T-helper 2 cell treated with Interferon-gamma antibody and Interleukin-4, amounts not matched to agents 100 ng/mL and 5 ng/mL, for 36 hours (primary cell): ENCODE data around the gene RAG2. TPM values are rescaled to one million over a fixed set of nuclear protein-coding genes. Genes with fewer than 3 reads are reported as not detected.

Experiments used
- intact Hi-C: fragments of 100-400 bp; cut with micrococcal nuclease; formaldehyde crosslinking; loops from one replicate; pipeline ENCODE4 v1.15.1; 2023
- total RNA-seq: library from RNA; stranded (reverse); gene quantifications from 2 replicates; pipeline ENCODE4 v1.2.3, GENCODE V29; 2022

The RAG2 gene
- total RNA-seq: not detected in 2 replicates

DNA sequence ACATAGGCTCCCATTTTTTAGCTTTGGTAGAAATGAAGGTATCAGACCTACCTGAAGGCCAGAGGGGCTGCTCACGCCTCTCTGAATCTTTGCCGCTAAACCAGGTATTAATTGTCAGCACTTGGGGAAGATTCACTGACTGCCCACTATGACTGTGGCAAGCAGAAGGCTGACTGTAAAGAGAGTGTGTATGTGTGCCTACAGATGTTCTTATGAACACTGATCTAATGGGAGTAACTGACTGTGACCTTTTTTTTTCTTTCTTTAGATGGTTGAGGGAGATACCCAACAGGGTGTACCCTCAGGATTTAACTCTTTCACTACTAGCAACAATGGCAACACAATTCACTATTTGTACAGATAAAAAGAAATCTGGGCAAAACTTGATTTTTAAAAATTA is at the start of gene RAG2:
Gene RAG2 (minus strand): TSS at position 186 of the 400 bp plus-strand sequence. CDS start 4,068 bp downstream, outside the sequence.
- intact Hi-C loops: no loop called here

- intact Hi-C loops: no loop called here
These were observed 40.5 kb upstream of the RAG2 start for GRCh38 chr11:36638556-36638955.

- intact Hi-C loops: no loop called here
These were observed 37.2 kb upstream of the RAG2 start for GRCh38 chr11:36635066-36635862.

GRCh38 chr11:36631774-36632173 is 33.7 kb upstream of the RAG2 start:
- intact Hi-C loops: no loop called here

DNA sequence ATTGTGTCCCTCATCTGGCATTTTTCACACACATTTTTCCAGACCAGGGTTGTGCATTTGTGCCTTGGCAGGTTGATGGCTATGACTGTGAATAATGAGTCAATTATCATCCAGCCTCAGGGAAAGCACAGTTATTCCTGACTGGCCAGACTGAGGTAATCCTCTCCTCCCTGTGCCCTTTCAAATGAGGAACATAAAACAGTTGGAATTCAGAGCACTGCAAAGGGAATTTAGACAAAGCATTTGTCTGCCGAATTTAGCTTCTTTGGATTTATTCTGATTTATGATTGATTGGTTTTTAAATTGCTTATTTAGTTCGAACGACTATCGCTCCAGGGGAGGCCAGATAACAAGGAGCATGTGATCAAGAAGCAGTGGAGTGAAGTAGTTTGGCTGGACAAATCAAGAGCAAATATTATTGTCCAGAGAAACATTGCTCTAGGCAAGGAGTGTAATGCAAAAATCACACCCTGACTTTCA is 30.8 kb upstream of the RAG2 start:
- intact Hi-C loops: no loop called here

- intact Hi-C loops: no loop called here
These were observed 30.1 kb upstream of the RAG2 start for GRCh38 chr11:36628141-36628540.

GRCh38 chr11:36627471-36627870 is 29.4 kb upstream of the RAG2 start:
- intact Hi-C loops: no loop called here

DNA sequence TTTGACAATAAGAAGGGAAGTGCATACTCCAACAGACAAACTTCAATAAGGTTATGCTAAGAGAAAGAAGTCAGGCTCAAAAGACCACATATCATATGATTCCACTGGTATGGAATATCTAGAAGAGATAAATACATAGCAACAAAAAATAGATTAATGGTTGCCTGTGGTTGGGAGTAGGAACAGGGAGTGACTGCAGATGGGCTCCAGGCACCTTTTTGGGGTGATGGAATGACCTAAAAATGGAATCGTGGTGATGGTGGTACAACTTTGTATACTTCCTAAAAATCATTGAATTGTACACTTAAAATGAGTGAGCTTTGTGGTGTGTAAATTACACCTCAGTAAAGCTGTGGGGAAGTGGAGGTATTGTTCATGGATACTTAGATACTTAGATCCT is 29.0 kb upstream of the RAG2 start:
- intact Hi-C loops: no loop called here

DNA sequence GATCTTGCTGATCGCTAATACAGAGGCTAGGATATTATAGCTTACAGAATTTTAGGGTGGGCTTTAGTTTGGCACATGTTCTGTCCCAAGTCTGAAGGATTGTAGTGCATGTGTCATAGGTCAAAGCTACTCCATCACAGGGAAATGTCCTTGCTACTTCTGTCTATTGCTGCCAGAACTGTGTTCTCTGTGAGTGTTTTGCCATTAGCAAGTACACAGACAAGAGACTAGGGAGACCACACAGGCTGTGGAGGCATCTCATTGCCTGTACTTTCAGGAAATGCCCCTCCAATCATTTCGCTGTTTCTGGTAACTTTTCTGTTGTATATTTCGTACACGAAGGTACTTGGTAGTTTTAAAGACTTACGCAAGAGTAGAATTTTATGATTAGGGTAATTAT is 25.5 kb upstream of the RAG2 start:
- intact Hi-C loops: no loop called here

DNA sequence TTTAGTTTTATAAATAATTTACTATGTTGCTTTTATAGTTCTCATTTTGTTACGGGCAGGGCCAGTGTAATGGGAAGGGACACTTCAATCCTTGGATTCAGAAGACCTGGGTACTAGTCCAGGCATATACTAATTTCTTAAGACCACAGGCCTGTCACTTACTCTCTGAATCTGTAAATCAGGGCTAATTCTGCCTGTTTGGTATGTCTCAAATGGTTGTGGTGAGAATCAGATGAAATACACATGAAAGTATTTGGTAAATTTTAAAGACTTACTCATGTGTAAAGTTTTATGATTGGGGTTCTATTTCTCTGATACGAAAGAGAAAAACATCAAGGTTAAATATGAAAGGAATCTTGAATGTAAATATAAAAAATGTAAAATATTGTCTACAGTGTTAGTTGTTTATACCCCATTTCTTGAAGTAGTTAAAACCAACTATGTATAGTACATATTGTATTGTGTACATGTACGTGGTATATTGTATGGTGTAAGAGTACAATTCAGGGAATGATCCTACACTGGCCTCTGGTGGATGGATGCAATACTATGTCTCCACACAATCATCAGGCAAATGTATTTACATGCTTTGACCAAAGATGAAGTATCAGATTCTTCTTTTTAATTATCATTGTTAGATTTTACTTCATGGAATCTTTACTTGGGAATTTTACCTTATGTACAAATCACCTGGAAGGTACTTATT is 24.5 kb upstream of the RAG2 start:
- intact Hi-C loops: loop anchor here (1.0 kb wide), 1 partner anchor 58 kb away; no protein-coding TSS in a partner anchor

GRCh38 chr11:36620246-36620645 is 22.2 kb upstream of the RAG2 start:
- intact Hi-C loops: no loop called here

- intact Hi-C loops: no loop called here
These were observed 21.5 kb upstream of the RAG2 start for GRCh38 chr11:36619502-36619901.

- intact Hi-C loops: no loop called here
These were observed 20.5 kb upstream of the RAG2 start for GRCh38 chr11:36618363-36619047.

DNA sequence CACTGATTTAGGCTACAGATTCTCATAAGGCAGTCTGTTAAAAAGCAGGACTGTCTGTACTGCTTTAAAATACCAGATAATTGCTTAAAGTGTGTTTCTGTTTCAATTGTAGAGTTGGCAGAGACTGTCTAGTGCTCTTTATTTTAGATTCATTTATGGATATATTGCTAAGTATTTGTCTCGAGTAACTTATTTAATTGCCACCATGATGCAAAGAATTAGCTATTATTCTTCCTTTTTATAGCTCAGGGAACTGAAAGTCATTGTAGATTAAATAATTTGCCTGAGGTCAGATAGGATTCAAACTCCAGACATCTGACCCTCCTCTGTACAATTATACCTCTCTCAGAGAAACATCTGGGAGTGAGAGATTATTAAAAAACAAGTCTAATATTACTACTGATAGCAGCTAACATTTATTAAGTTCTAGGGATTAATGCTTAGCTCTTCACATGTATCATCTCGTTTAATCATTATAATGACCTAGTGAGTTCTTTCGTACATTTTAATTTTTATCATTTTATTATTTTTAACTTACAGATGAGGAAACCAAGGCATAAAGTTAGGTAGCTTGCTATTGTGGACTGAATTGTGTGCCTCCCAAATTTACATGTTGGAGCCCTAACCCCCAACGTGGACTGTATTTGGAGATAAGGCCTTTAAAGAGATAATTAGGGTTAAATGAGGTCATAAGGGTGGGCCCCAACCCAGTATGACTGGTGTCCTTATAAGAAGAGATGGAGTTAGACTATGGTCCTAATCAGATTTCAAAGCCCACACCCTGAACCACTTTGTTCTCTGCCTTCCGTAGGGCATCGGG is 19.7 kb upstream of the RAG2 start:
- intact Hi-C loops: no loop called here

- intact Hi-C loops: no loop called here
These were observed 17.8 kb upstream of the RAG2 start for GRCh38 chr11:36615826-36616225.

DNA sequence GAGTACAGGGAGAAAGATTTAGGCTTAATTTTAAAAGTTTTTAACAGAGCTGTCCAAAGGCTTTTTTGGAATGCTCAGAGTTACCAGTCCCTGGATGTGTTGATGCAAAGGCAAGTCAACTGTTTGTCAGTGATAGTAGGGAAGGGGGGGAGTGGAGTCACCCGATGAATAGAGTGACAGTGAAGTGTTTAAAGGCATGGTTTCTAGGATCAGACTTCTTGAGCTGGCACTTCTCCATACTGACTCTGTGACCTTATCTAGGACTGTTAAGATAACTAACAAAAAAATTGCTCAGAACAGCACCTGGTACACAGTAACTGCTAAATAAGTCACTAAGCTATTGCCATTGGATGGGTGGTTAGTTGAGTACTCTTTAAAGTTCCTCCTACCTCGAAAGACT is 11.3 kb upstream of the RAG2 start:
- intact Hi-C loops: no loop called here

GRCh38 chr11:36608491-36609199 is 10.6 kb upstream of the RAG2 start:
- intact Hi-C loops: no loop called here

GRCh38 chr11:36605221-36606216 is 7.5 kb upstream of the RAG2 start:
- intact Hi-C loops: no loop called here

- intact Hi-C loops: no loop called here
These were observed 4.1 kb upstream of the RAG2 start for GRCh38 chr11:36602135-36602534.
